ENCODE data around the gene DBN1.

DNA sequence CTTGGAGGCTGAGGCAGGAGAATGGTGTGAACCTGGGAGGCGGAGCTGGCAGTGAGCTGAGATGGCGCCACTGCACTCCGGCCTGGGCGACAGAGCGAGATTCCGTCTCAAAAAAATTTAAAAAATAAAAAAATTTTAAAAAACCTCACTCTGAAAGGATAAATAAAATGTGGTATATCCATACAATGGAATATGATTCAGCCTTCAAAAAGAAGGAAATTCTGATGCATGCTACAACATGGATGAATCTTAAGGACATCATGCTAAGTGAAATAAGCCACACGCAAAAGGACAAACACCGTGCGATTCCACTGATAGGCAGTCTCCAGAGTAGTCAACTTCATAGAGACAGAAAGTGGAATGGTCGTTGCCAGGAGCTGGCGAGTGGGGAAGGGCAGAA, 8.4 kb downstream of the DBN1 start:
- no peak for TF ChIP-seq CTCF (conservative IDR thresholded peaks at IDR 0.05 in 1 of 2, IDR thresholded peaks at IDR 0.05 in 1 of 2; ENCODE audit: extremely low read depth in 1 of 2, insufficient read depth in 1 of 2, low read depth in 1 of 2, low read length in 2 of 2)
- no peak for TF ChIP-seq EZH2 (IDR thresholded peaks at IDR 0.05; ENCODE audit: borderline replicate concordance, low read length)
